Activated T-helper 1 cell treated with anti-CD3 and anti-CD28 coated beads, Interleukin-12 subunit alpha, Interleukin-12 subunit beta, Interleukin-2, Interleukin-4 antibody, amounts not matched to agents 30 ng/mL and 10 ng/mL and 1 ng/mL, durations not matched to agents 14 hours and 24 hours and 36 hours (primary cell): ENCODE results near the gene CDRT4. TPM values are rescaled to one million over a fixed set of nuclear protein-coding genes. Genes with fewer than 3 reads are reported as not detected.

ENCODE experiments used
- DNase-seq: peaks from one replicate; pipeline ENCODE4 v3.0.0; 2021; ENCODE audit warnings: low spot score
- H3K27ac Mint-ChIP-seq: one replicate; pipeline ENCODE4 v1.8.0; 2021; ENCODE audit warnings: mild to moderate bottlenecking, mixed read lengths
- H3K27me3 Mint-ChIP-seq: one replicate; pipeline ENCODE4 v1.8.0; 2022; ENCODE audit warnings: mild to moderate bottlenecking, moderate library complexity, mixed read lengths; ENCODE audit not compliant: insufficient read depth
- H3K36me3 Mint-ChIP-seq: one replicate; pipeline ENCODE4 v1.8.0; 2021; ENCODE audit warnings: low read depth, mixed read lengths
- H3K4me1 Mint-ChIP-seq: one replicate; pipeline ENCODE4 v1.8.0; 2021; ENCODE audit warnings: low read depth, mixed read lengths
- H3K4me3 Mint-ChIP-seq: one replicate; pipeline ENCODE4 v1.8.0; 2021; ENCODE audit warnings: mild to moderate bottlenecking, moderate library complexity, mixed read lengths
- H3K9me3 Mint-ChIP-seq: one replicate; pipeline ENCODE4 v1.8.0; 2021; ENCODE audit warnings: mixed read lengths
- intact Hi-C: fragments of 100-400 bp; cut with micrococcal nuclease; formaldehyde crosslinking; loops from one replicate; pipeline ENCODE4 v1.15.1; 2024
- total RNA-seq: library from RNA; stranded (reverse); gene quantifications from 2 replicates; pipeline ENCODE4 v1.2.3, GENCODE V29; 2022

The CDRT4 gene
- total RNA-seq, 1 donor from 2014 or later, result 2.4 TPM

DNA sequence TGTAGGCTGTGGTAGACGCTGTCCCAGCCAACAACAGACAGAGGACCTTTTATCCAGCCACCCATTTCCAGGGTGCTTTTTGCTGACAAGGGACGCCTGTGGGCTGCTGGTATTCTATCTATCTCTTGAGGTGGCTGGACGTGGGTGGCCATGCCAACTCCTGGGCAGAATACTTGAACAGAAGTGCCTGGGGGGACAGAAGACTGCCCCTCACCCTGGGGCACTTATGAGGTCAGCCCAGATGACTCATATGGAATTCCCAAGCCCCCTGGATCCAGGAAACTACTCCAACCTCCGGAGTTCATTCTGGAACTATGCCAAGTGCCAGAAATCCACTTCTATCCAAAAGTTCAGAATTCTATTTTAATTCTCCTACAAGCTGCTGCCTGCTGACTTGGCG is 61.3 kb downstream of the CDRT4 start:
- DNase-seq, result no peak

GRCh38 chr17:15405058-15405415 is 62.4 kb downstream of the CDRT4 start:
- intact Hi-C loops, result no loop called here
- H3K27ac Mint-ChIP-seq, result no peak overlapping the region
- H3K27me3 Mint-ChIP-seq, result peaks cover 3% of the 10 kb centered on the region
- no peak overlapping the region for H3K4me3 Mint-ChIP-seq
- H3K36me3 Mint-ChIP-seq, result no peaks in the 10 kb centered on the region
- H3K4me1 Mint-ChIP-seq, result no peaks in the 10 kb centered on the region
- H3K9me3 Mint-ChIP-seq, result no peaks in the 10 kb centered on the region
- DNase-seq, result no peak

More for the DNA sequence above, 61.3 kb downstream of the CDRT4 start:
- Mint-ChIP-seq H3K9me3 (no peaks in the 10 kb centered on the region), H3K27ac (no peak overlapping the region), H3K4me3 (no peak overlapping the region), H3K27me3 (peaks cover 3% of the 10 kb centered on the region), H3K36me3 (no peaks in the 10 kb centered on the region), H3K4me1 (no peaks in the 10 kb centered on the region)
- intact Hi-C loops, result no loop called here

DNA sequence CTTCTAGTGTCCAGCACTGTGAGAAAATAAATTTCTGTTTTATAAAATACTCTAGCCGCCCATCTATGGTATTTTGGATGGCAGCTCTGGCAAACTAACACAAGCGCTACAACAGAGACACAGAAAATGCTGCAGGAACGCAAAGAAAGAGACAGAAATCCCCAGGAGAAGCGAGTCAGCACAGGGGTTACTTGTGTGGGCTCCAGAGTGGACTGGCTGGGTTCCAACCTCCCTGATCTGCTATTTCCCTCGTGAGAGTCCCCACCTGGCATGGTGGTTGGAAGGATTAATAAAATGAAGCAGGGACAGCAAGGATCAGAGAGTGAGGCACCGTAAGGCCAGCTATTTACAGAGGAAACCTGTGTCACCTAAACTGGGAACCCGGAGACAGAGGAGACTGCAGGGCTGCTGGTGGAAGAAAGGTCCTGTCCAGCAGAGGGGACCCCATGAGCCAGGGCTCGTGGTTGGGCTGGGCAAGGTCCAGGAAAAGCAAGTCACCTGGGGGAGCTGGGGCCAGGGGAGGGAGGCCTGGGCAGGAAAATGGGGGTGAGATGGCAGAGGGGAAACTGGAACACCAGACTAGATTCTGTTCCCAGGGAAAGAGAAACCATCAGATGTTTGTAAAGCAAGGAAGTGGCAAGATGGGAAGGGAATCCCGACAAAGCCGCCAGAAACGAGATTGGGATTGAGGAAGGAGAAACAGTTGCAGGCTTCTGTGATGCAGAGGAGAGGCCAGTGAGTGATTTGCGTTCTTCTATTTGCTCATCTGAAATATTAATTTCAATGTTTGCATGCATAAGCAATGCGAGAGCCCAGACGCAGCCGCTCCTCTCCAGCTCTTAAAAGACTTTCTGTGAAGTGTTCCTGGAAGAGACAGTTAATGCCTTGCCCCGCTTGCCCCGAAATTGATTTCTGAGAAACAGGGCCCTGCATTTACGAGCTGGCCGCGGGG is 63.0 kb downstream of the CDRT4 start:
- no peaks in the 10 kb centered on the region for H3K4me1 Mint-ChIP-seq
- H3K9me3 Mint-ChIP-seq, result no peaks in the 10 kb centered on the region
- peaks cover 3% of the 10 kb centered on the region for H3K27me3 Mint-ChIP-seq
- no peak overlapping the region for H3K27ac Mint-ChIP-seq
- H3K36me3 Mint-ChIP-seq, result no peaks in the 10 kb centered on the region
- intact Hi-C loops, result no loop called here
- no peak for DNase-seq
- no peak overlapping the region for H3K4me3 Mint-ChIP-seq

GRCh38 chr17:15403276-15403939 is 64.0 kb downstream of the CDRT4 start:
- Mint-ChIP-seq H3K9me3 (no peaks in the 10 kb centered on the region), H3K27me3 (peaks cover 3% of the 10 kb centered on the region), H3K4me1 (no peaks in the 10 kb centered on the region), H3K4me3 (no peak overlapping the region), H3K36me3 (no peaks in the 10 kb centered on the region), H3K27ac (no peak overlapping the region)
- no peak for DNase-seq
- intact Hi-C loops, result no loop called here

DNA sequence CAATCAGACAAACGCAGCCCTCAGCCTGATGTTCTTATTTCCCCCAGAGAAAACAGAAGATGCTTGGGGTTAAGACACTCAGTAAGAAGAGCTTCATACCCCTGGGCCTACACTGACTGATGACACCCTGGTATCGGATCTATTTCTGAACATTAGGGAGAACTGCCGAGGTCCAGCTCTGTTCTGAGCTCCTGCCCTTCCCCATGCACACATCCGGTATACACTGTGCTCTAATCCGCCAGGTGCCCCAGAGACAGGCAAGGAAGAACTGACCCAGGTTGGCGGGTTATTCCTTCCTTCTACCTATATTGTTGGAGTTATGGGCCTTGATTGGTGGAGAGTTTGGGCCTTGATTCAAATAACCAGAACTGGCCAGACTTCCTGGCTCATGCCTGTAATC is 68.0 kb downstream of the CDRT4 start:
- Mint-ChIP-seq H3K36me3 (no peaks in the 10 kb centered on the region), H3K4me3 (no peak overlapping the region), H3K4me1 (no peaks in the 10 kb centered on the region), H3K9me3 (no peaks in the 10 kb centered on the region), H3K27me3 (peaks cover 8% of the 10 kb centered on the region), H3K27ac (no peak overlapping the region)
- DNase-seq, result no peak
- intact Hi-C loops, result no loop called here

GRCh38 chr17:15398736-15399331 is 68.6 kb downstream of the CDRT4 start:
- no peaks in the 10 kb centered on the region for H3K4me1 Mint-ChIP-seq
- no peak overlapping the region for H3K4me3 Mint-ChIP-seq
- H3K27ac Mint-ChIP-seq, result no peak overlapping the region
- no peaks in the 10 kb centered on the region for H3K36me3 Mint-ChIP-seq
- intact Hi-C loops, result no loop called here
- no peak for DNase-seq
- H3K27me3 Mint-ChIP-seq, result peaks cover 8% of the 10 kb centered on the region
- no peaks in the 10 kb centered on the region for H3K9me3 Mint-ChIP-seq

- H3K4me3 Mint-ChIP-seq, result no peak overlapping the region
- H3K36me3 Mint-ChIP-seq, result no peaks in the 10 kb centered on the region
- intact Hi-C loops, result no loop called here
- DNase-seq, result no peak
- no peaks in the 10 kb centered on the region for H3K4me1 Mint-ChIP-seq
- H3K9me3 Mint-ChIP-seq, result no peaks in the 10 kb centered on the region
- peaks cover 6% of the 10 kb centered on the region for H3K27me3 Mint-ChIP-seq
- no peak overlapping the region for H3K27ac Mint-ChIP-seq
Measured at GRCh38 chr17:15398291-15398690, 69.1 kb downstream of the CDRT4 start.

DNA sequence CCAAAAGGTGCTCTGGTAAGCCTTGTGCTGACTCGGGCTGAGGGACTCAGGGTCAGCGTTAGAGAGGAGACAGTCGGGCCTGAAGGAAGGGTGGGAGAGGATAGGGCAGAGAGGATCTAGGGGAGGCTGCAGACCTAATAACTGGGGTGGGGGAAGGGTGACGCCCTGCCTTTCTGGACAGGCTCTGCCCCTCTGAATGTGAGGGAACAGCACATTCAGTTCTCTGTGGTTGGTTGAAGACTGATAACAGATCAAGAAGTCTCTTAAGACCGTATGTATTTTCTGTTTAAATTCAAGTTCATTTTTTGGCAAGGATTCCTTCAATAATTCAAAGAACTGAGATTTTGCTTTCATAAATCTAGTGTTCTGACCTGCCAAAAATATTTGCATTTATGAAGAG is 69.8 kb downstream of the CDRT4 start:
- no peak overlapping the region for H3K27ac Mint-ChIP-seq
- H3K4me3 Mint-ChIP-seq, result no peak overlapping the region
- H3K4me1 Mint-ChIP-seq, result no peaks in the 10 kb centered on the region
- H3K27me3 Mint-ChIP-seq, result peaks cover 5% of the 10 kb centered on the region
- no peak for DNase-seq
- H3K36me3 Mint-ChIP-seq, result no peaks in the 10 kb centered on the region
- H3K9me3 Mint-ChIP-seq, result no peaks in the 10 kb centered on the region
- intact Hi-C loops, result no loop called here

DNA sequence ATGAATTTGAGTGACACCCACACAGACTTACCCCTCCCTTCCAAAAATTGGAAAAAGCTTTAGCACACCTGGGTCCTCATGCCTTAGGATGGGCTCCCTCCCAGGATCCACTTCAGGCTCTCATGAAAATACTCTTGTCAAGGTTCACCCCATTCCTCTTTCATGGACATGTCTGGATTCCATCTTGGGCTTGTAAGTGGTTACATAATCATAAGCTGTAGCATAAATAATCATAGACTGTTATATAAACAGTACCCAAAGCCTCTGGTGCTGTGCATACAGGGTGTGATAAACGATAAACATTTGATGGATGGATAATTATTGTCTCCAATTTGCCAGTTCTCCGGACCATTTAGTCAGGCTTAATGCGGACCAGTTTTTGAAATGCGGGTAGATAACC is 72.3 kb downstream of the CDRT4 start:
- Mint-ChIP-seq H3K4me3 (no peak overlapping the region), H3K27ac (no peak overlapping the region), H3K4me1 (no peaks in the 10 kb centered on the region), H3K27me3 (peaks cover 5% of the 10 kb centered on the region), H3K36me3 (no peaks in the 10 kb centered on the region), H3K9me3 (no peaks in the 10 kb centered on the region)
- DNase-seq, result no peak
- intact Hi-C loops, result no loop called here

DNA sequence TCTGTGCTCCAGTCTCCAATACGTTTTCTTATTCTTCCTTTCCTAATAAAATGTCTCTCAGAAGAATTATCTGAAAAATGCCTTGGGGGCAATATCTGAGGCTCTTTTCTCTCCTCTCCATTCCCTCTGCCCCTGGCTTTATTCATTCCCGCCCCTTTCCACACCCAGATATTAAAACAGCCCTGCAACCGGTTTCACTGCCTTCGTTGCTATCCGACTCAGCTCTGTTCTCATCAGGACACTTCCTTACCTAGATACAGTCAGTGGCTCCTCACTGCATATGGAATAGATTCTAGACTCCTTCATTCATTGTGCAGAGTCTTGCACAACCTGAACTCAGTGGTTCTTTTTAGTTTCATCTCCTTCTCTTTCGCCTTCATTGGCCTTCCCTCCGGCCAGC is 74.0 kb downstream of the CDRT4 start:
- Mint-ChIP-seq H3K4me3 (no peak overlapping the region), H3K27ac (no peak overlapping the region), H3K36me3 (no peaks in the 10 kb centered on the region), H3K4me1 (no peaks in the 10 kb centered on the region), H3K27me3 (peaks cover 5% of the 10 kb centered on the region), H3K9me3 (no peaks in the 10 kb centered on the region)
- no peak for DNase-seq
- intact Hi-C loops, result no loop called here

- Mint-ChIP-seq H3K27ac (no peak overlapping the region), H3K27me3 (peaks cover 4% of the 10 kb centered on the region), H3K4me3 (no peak overlapping the region), H3K9me3 (no peaks in the 10 kb centered on the region), H3K4me1 (no peaks in the 10 kb centered on the region), H3K36me3 (no peaks in the 10 kb centered on the region)
- no peak for DNase-seq
- intact Hi-C loops, result no loop called here
Measured at GRCh38 chr17:15392326-15392741, 75.1 kb downstream of the CDRT4 start.

DNA sequence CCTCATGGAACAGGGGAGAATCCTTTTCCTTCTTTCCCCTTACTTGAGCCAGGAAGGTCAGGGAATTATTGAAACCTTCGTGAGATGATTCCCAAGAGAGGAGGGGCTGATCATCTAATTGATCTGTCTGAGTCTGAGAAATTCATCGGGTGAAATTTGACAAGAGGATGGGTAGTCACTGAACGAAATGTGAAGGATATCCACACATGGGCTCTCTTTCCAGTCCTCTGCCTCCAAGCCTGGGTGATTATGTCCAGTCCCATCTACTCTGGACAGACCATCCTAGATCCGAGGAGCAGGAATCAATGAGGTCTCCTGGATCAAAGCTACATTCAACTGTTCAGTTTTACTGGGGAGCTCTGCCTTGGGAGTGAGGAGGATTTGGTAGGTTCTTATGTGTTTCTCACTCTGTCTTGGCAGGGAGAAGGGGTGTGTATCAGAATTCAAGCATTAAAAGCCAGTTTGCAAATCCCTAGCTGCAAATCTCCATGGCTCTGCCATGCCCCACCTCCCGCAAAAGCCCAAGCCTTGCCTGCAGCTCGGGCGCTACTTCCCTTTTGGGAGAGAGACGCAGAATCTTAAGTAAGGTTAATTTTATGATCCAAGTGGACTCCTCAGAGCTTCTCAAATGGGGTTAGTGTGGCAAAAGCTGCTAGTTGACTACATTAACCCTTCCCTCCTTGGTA is 78.9 kb downstream of the CDRT4 start:
- Mint-ChIP-seq H3K9me3 (no peaks in the 10 kb centered on the region), H3K27me3 (peaks cover 2% of the 10 kb centered on the region), H3K4me1 (no peaks in the 10 kb centered on the region), H3K27ac (no peak overlapping the region), H3K4me3 (no peak overlapping the region), H3K36me3 (no peaks in the 10 kb centered on the region)
- DNase-seq, result no peak
- intact Hi-C loops, result no loop called here

- Mint-ChIP-seq H3K36me3 (no peaks in the 10 kb centered on the region), H3K4me3 (no peak overlapping the region), H3K4me1 (no peaks in the 10 kb centered on the region), H3K27ac (no peak overlapping the region), H3K27me3 (peaks cover 2% of the 10 kb centered on the region), H3K9me3 (no peaks in the 10 kb centered on the region)
- intact Hi-C loops, result no loop called here
- DNase-seq, result no peak
Measured at GRCh38 chr17:15386083-15386482, 81.3 kb downstream of the CDRT4 start.
